Uterus (tissue), 4 donors: ENCODE results near the gene RPL22L1. TPM values are rescaled to one million over a fixed set of nuclear protein-coding genes. Genes with fewer than 3 reads are reported as not detected.

Experiments
- DNase-seq, 2 donors: peaks; one replicate each; pipeline ENCODE4 v3.0.0-alpha.2; 2019 to 2020
- H3K27ac ChIP-seq, 2 donors: fragments of 200-600 bp; sonication (generic); 1 replicate in 1 of 2; 2 replicates in 1 of 2; pipeline ENCODE4 v1.5.1; 2016 to 2018
- H3K27me3 ChIP-seq, 2 donors: fragments of 200-600 bp; sonication (generic); one replicate each; pipeline ENCODE4 v1.5.1; 2018 to 2019; ENCODE audit warnings: control low read depth in 1 of 2
- H3K36me3 ChIP-seq, 2 donors: fragments of 200-600 bp; sonication (generic); one replicate each; pipeline ENCODE4 v1.5.1; 2019; ENCODE audit warnings: control low read depth in 1 of 2
- H3K4me1 ChIP-seq, 2 donors: fragments of 200-600 bp; sonication (generic); one replicate each; pipeline ENCODE4 v1.5.1; 2018 to 2019; ENCODE audit warnings: control low read depth in 1 of 2
- H3K4me3 ChIP-seq, 2 donors: fragments of 200-600 bp; sonication (generic); 1 replicate in 1 of 2; 2 replicates in 1 of 2; pipeline ENCODE4 v1.5.1; 2018 to 2019; ENCODE audit warnings: mild to moderate bottlenecking in 1 of 2
- H3K9me3 ChIP-seq, 2 donors: fragments of 200-600 bp; sonication (generic); one replicate each; pipeline ENCODE4 v1.5.1; 2019; ENCODE audit warnings: control low read depth in 1 of 2
- CTCF ChIP-seq, 4 experiments: fragments of 200-600 bp in 2 of 4; fragments of 450-650 bp in 2 of 4; sonication (generic) in 2 of 4; IDR thresholded peaks; one replicate each; pipeline ENCODE4 v1.5.1; 2016 to 2019; ENCODE audit warnings: antibody characterized with exemption in 4 of 4, mild to moderate bottlenecking in 2 of 4, moderate library complexity in 1 of 4
- POLR2A ChIP-seq, 2 donors: fragments of 450-650 bp; IDR thresholded peaks; one replicate each; pipeline ENCODE4 v1.6.1; 2016; ENCODE audit warnings: antibody characterized with exemption in 2 of 2, mild to moderate bottlenecking in 1 of 2, moderate library complexity in 1 of 2
- intact Hi-C: fragments of 100-400 bp; cut with DNase I; formaldehyde crosslinking; loops from one replicate; pipeline ENCODE4 v1.15.1; 2023; ENCODE audit warnings: low total_unique reads
- total RNA-seq, 4 donors: library from RNA; depleted of rRNA in 3 of 4; stranded (reverse); fragments of >200 nt in 3 of 4; gene quantifications; one replicate each; pipeline versions ENCODE4 v1.1.0 to v1.2.4, GENCODE V29; 2014 to 2023
- donor health status: DM: yes; HTN: yes; CAD: no.

The RPL22L1 gene
- total RNA-seq, 4 donors from 2014 or later = 46.5 to 305 (median 175) TPM

GRCh38 chr3:170816841-170817240 lies 53.2 kb downstream of the RPL22L1 start:
- peaks cover 0 to 9% of the 10 kb centered on the region in 2 donors for H3K4me1 ChIP-seq
- no peak overlapping the region for H3K4me3 ChIP-seq
- TF ChIP-seq POLR2A (IDR thresholded peaks at IDR 0.05) (no peak), CTCF (IDR thresholded peaks at IDR 0.05) (no peak)
- intact Hi-C loops = no loop called here
- no peaks in the 10 kb centered on the region for H3K27me3 ChIP-seq
- DNase-seq = no peak
- H3K36me3 ChIP-seq = no peaks in the 10 kb centered on the region
- no peaks in the 10 kb centered on the region for H3K9me3 ChIP-seq
- no peak overlapping the region for H3K27ac ChIP-seq

- intact Hi-C loops = no loop called here
- TF ChIP-seq CTCF (IDR thresholded peaks at IDR 0.05) (no peak), POLR2A (IDR thresholded peaks at IDR 0.05) (no peak)
- no peak for DNase-seq
- no peaks in the 10 kb centered on the region for H3K27me3 ChIP-seq
- no peak overlapping the region for H3K4me3 ChIP-seq
- no peaks in the 10 kb centered on the region for H3K36me3 ChIP-seq
- no peak overlapping the region for H3K27ac ChIP-seq
- peaks cover 0 to 9% of the 10 kb centered on the region in 2 donors for H3K4me1 ChIP-seq
- no peaks in the 10 kb centered on the region for H3K9me3 ChIP-seq
Measured at GRCh38 chr3:170816341-170816740, 53.7 kb downstream of the RPL22L1 start.

- Histone ChIP-seq H3K9me3 (no peaks in the 10 kb centered on the region), H3K27me3 (no peaks in the 10 kb centered on the region), H3K27ac (no peak overlapping the region), H3K4me3 (no peak overlapping the region), H3K36me3 (no peaks in the 10 kb centered on the region), H3K4me1 (peaks cover 0 to 9% of the 10 kb centered on the region in 2 donors)
- no peak for DNase-seq
- TF ChIP-seq POLR2A (IDR thresholded peaks at IDR 0.05) = no peak
- no peak for TF ChIP-seq CTCF (IDR thresholded peaks at IDR 0.05)
- intact Hi-C loops = no loop called here
Measured at GRCh38 chr3:170815936-170816335, 54.1 kb downstream of the RPL22L1 start.

GRCh38 chr3:170815340-170815739 lies 54.7 kb downstream of the RPL22L1 start:
- no peaks in the 10 kb centered on the region for H3K9me3 ChIP-seq
- no peaks in the 10 kb centered on the region for H3K27me3 ChIP-seq
- TF ChIP-seq CTCF (IDR thresholded peaks at IDR 0.05) (no peak), POLR2A (IDR thresholded peaks at IDR 0.05) (no peak)
- DNase-seq = no peak
- H3K4me1 ChIP-seq = peaks cover 0 to 9% of the 10 kb centered on the region in 2 donors
- H3K27ac ChIP-seq = no peak overlapping the region
- H3K36me3 ChIP-seq = no peaks in the 10 kb centered on the region
- intact Hi-C loops = no loop called here
- no peak overlapping the region for H3K4me3 ChIP-seq

Other genes with a start within 250 kb of the RPL22L1 start
- gene EIF5A2, start 38.4 kb upstream of the RPL22L1 start, total RNA-seq = 10 to 100 TPM in 1 of 4 donors, 1 to 10 TPM in 3; 2.8 to 20.5 (median 7.0) TPM
- not detected for gene SLC2A2, start 156.5 kb upstream of the RPL22L1 start, total RNA-seq